Erythroblast (primary cell): ENCODE measurements around the gene SMG7.

Source experiments
- GATA1 ChIP-seq: IDR thresholded peaks from 2 replicates; pipeline ENCODE4 v1.6.1; 2011; ENCODE audit warnings: low read depth, mild to moderate bottlenecking, control low read depth, low read length, moderate library complexity
- POLR2A ChIP-seq: IDR thresholded peaks from 2 replicates; pipeline ENCODE4 v1.6.1; 2011; ENCODE audit warnings: mild to moderate bottlenecking, low read length

DNA sequence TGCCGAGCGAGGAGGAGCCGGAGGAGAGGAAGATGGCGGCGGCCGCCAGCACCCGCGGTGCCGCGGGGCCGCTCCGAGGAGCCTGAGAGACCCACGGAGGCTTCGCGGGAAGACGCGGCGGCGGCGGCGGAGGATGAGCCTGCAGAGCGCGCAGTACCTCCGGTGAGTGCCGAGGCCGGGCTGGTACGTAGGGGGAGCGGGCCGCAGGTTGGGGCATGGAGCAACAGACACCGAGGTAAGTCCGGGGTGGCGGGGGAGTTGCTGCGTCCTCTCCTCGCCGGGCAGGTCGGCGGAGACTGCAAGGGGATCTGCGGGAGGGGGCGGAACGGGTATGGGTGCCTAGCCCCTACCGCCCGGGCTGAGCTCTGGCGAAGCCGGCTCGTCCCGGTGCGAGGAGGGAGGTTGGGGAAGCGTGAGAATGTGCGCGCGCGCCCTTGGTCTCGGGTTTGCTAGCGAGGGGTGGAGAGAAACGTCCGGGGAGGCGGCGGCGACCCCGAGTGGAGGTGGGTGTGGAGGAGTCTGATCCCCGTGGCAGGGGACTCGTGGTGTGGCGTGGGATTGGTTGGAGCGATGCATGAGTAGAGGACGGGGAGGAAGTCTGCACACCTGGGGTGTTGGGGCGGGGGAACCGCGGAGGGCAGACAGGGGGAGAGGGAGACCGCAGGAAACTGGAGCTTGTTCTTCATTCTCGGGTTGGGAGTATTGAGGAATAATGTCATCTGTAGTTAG, at the start of gene SMG7:
- TF ChIP-seq POLR2A (no peak), GATA1 (no peak)
